C4-2B (cell line): ENCODE measurements around the gene CUEDC1.

Experiments used
- CTCF ChIP-seq: fragments of 450-650 bp; conservative IDR thresholded peaks from 2 replicates; pipeline ENCODE4 v1.5.1; 2017; ENCODE audit warnings: mild to moderate bottlenecking
- ZFX ChIP-seq: fragments of 450-650 bp; IDR thresholded peaks from 2 replicates; pipeline ENCODE4 v1.6.1; 2017

GRCh38 chr17:57939797-57940196 lies 15.4 kb downstream of the CUEDC1 start:
- TF ChIP-seq CTCF (no peak), ZFX (no peak)
